ENCODE data around the gene VPS26C.
"Not testable (repeated sequence)": the region's sequence is repeated elsewhere in the genome, so short reads cannot be mapped to it uniquely, and the experiment has no call there.

Gene VPS26C

DNA sequence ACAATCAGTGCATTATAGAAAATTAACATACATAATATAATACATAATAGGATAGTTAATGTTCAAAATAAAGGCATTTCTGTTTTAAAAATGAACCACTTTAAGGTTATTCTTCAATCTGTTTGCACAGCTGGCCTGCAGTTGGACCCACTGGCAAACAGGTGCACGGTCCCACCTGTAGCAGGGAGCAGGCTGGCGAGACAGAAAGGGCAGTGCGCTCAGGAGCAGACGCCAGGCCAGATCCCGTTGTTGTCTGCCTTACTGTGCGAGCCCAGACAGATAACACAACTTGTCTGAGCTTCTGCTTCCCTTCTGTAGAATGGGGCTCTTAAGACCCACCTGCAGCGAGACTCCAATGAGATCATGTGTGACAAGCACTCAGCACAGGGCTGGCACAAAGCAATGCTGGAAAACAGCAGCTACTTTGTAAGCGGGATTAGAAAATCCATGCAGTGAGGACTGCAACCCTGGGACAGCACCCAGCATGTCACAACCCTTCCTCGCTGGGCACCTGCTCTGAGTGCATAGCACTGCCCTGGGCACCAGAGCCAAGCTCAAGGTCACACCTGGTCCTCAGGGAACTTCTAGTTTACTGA, 33.5 kb downstream of the VPS26C start:
- DNase-seq, result peak in 1 of 42 donors; percentile 21
- intact Hi-C loops (cut with DNase I), result no loop called here

DNA sequence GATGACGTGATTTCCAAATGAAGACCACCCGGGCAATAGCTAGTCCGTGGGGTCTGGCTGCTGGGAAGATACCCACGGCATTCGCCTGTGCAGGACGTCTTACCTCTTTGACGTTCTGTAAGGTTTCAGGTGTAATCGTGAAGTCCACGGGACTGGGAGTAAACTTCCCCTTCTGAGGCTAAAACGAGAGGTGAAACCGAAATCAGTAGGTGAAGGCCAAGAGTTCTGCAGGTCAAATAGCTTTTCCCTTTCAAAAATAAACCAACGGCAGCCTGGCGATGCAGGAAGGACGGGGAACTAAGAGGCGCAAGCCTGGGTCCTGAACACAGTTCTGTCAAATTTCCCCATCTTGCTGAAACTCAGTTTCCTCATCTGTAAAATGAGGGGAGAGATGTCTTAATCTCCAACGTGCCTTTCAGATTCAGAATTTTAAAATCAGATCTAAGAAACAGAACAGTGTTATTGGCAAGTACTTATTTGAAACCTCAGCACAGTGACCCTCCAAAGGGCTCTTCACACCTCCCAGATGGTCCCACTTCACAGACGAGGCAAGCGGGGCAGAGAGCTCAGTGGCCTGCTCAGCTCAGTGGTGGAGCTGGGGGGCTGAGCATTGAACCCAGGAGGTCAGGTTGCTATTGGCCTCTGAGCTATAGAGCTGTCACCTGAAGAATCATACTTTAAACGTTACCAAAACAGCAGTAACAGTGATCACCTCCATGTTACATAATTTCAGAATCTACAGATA, 34.7 kb downstream of the VPS26C start:
- peak in 1 of 42 donors; percentile 28 for DNase-seq
- intact Hi-C loops (cut with DNase I), result no loop called here

DNA sequence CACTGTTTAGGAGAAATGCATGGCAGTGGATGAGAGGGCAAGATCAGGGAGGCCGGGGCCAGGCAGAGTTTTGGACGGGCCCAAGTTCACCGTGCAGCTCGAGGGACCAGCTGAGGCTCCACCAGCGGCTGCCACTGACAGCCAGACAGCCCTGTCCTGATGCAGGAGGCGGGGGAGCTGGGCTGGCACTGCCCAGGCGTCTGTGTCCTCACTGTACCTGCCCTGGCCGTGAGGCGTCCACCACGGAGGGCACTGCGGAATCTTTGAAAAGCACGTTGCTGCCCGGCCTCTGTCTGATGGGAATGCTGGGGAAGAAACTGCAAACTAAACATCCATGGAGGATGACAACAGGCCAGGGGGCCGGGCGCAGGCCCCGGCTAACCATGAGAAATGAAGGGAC, 35.5 kb downstream of the VPS26C start:
- intact Hi-C loops (cut with DNase I), result no loop called here
- DNase-seq, result peak in 1 of 42 donors; percentile 31

DNA sequence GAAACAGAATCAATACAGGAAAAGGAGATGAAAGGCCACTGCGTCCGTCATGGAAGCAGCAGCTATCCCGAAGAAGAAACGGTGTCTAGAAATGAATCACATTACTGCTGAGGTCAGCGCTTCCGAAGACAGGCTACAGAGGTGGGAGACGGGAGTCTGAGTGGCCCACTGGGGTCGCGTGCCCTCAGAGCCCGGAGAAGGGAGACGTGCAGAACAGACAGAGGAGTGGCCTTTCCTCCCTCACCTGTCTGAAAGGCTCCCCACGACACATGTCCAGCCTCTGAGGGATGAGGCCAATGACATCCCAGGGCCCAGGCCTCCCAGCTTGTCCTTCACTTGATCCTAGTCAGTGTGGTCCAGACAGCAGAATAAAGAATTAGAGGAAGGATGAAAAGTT, 35.9 kb downstream of the VPS26C start:
- peak in 1 of 42 donors; percentile 17 for DNase-seq
- intact Hi-C loops (cut with DNase I), result no loop called here

DNA sequence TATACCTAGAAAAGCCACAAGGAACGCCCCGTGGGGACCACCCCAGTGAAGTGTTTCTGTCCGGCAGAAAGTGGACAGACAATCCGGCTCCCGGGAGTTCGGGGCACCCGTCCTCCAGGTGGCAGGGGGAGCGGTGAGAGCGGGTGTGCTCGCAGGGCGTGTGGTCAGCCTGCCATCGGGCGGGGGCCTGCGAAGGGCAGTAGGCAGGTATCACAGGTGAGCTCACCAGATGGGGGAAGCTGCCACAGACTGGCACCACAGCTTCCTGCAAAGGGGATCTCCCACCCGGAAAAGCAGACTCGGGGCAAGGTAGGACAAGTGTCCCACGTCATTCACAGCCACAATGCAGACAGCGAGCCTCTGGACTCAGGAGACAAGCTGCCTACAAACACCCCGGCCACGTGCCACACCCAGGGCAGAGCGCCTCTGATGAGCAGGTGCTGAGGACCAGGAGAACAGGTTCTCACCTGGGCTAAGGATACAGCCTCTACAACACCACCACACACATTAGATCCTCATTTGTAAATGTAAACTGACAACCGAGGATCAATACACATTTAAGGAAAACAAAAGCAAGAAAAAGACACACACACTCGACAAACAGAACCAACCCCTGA, 36.4 kb downstream of the VPS26C start:
- intact Hi-C loops (cut with DNase I), result no loop called here
- DNase-seq, result peak in 1 of 42 donors; percentile 37

DNA sequence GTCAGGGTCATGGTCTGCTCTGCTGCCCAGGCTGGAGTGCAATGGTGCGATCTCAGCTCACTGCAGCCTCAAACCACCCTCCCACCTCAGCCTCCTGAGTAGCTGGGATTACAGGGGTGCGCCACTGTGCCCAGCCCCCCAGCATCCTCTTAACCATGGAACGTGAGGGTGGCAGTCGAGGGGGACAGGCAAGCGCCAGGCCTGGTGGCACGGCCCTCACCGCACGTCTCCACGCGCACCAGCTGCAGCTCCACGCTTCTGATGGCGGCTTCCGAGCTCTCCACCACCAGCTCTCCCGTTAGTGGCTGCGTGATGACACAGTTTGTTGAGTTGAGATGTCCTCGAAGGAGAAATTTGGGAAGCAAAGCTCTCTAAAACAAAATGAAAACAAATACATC, 39.1 kb downstream of the VPS26C start:
- intact Hi-C loops (cut with DNase I), result no loop called here

DNA sequence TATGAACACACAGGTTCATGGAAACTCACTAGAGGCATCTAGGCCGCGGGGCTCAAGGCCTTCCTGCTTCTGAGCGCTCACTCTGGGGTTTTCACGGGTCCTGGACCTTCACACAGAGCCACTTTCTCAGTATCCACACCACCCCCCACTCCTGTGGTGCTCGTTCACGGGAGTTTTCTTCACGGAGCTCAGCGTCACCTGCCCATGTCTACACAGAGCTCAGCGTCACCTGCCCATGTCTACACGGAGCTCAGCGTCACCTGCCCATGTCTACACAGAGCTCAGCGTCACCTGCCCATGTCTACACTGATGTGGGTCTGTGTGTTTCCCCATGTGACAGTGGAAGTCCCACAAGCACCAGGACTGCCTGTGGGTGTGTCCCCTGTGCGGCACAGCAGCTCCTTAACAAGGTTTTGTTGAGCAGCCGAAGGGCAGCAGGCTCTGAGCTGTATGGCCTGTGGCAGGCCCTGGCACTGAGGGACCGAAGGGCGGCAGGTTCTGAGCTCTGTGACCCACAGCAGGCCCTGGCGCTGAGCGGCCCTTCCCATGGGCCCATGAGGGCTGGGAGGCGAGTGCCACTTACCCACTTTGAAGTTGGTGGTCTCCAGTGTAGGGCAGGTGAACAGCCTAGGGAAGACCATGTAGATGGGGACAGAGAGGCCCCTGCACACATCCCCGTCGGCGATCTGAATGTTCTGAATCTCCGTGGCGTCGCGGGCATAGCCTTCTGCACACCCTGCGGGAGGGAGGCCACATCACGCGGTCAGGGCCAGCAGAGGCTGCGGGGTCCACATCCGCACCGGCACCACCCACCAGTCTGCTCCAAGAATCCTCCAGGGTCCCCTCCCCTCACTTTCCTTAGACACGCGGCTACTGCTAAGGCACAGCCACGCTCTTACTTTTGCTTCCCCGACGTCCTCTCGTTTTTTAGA, 39.8 kb downstream of the VPS26C start:
- DNase-seq, result peak in 1 of 42 donors; percentile 31
- intact Hi-C loops (cut with DNase I), result no loop called here

More for the DNA sequence above, 39.1 kb downstream of the VPS26C start:
- peak in 1 of 42 donors; percentile 29 for DNase-seq

DNA sequence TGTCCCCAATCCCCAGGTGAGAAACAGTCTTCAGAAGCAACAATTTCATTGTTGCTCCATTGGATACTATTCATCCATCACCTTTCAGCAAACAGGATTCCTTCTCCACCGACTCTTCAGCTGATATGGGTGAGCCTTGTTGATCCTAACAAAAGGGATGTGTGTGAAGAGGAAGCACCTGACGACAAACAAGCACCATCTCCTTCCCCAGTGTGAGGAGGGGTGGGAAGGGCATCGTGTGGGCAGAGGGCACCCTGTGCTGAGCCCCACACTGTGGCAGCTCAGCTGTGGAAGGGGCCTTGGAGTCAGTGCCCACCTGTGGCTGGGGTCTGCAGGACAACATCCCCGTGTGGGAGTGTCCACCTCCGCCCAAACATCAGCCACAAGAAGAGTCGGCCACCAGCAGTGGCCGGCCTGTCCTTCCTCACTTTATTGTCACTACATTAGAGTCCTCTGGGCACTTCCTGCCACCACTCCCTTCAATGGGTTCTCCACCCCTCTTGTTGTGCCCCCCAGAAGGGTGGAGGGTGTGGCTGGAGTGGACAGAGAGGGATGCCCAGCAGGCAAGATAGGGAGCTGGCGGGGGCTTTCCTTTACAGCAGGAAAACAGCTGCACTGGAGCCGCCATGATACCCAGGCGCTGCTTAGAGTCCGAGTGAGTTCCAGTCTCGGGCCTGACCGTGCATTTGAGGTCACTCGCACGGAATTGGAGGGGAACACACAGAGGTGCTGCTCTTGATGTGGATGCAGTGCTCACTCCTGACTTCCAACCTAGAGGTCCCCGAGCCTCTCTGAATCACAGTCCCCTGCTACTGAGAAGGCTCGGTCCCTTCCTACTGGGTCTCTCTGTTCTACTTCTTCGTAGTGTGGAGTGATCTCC, 40.9 kb downstream of the VPS26C start:
- peak in 1 of 42 donors; percentile 27 for DNase-seq
- intact Hi-C loops (cut with DNase I), result no loop called here

DNA sequence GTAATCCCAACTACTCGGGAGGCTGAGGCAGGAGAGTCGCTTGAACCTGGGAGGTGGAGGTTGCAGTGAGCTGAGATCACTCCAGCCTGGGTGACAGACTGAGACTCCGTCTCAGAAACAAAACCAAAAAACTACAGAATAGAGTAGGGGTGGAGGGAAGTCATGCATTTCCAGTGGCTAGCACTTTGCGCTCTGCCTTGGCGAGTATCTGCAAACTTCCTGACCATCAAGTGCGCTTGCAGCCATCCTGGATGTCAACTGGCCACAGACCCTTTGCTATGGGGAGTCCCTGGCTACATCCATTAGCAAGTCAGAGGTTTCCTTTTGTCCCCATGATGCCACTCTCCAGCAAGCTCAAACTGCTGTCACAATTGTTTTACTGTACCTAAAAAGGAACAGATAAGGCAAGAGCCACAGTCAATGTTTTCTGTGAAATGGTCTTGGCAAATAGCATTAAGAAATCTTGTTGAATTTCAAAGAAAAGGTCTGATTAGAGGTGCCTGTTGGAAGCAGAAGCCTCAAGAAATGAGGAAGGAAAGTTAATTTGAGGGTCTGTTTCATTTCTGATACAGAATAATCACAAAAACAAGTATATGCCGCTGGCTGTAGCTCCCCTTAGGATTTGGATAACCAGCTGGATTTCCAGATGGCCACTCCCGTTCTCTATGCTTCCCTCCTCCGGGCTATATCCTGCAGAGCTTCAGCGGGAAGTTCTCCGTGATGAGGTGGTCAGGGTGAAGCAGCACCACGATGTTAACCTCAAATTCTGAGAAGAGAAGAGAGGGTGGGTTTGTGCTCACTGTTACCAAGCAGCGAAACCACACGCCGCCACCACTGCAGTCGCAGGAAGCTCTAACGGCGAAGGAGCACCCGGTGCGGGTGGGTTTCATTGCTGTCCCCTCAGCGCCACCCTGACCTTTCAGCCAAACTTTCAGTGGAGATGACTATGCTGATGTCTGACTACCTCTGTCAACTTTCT, 42.0 kb downstream of the VPS26C start:
- intact Hi-C loops (cut with DNase I), result no loop called here
- DNase-seq, result peak in 1 of 42 donors; percentile 36

DNA sequence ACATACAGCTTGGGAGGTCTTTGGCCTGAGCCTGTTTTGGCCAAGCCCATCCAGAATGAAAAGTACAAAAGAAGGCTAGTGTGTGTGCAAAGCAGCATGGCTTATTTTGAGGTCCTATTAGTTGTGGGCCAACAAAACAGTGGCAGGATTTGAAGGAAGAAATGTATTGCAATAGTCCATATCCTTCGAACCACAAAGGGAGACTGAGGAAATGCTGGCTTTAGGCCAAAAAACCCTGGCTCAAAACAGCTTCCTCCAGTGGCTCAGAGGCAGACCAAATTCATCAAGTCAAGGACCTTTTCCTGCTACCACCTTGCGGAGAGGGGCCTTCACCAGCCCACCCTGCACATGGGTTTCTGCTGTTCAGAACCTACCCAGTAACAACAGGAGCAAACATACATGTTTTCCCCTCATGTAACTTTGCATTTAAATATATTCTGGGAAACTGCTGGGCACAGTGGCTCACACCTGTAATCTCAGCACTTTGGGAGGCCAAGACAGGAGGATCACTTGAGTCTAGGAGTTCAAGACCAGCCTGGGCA, 43.3 kb downstream of the VPS26C start:
- intact Hi-C loops (cut with DNase I), result no loop called here
- peak in 1 of 42 donors; percentile 40 for DNase-seq

DNA sequence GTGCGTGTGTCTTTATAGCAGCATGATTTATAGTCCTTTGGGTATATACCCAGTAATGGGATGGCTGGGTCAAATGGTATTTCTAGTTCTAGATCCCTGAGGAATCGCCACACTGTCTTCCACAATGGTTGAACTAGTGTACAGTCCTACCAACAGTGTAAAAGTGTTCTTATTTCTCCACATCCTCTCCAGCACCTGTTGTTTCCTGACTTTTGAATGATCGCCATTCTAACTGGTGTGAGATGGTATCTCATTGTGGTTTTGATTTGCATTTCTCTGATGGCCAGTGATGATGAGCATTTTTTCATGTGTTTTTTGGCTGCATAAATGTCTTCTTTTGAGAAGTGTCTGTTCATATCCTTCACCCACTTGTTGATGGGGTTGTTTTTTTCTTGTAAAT, 44.9 kb downstream of the VPS26C start:
- DNase-seq; intact Hi-C loops (cut with DNase I): not testable (repeated sequence)

DNA sequence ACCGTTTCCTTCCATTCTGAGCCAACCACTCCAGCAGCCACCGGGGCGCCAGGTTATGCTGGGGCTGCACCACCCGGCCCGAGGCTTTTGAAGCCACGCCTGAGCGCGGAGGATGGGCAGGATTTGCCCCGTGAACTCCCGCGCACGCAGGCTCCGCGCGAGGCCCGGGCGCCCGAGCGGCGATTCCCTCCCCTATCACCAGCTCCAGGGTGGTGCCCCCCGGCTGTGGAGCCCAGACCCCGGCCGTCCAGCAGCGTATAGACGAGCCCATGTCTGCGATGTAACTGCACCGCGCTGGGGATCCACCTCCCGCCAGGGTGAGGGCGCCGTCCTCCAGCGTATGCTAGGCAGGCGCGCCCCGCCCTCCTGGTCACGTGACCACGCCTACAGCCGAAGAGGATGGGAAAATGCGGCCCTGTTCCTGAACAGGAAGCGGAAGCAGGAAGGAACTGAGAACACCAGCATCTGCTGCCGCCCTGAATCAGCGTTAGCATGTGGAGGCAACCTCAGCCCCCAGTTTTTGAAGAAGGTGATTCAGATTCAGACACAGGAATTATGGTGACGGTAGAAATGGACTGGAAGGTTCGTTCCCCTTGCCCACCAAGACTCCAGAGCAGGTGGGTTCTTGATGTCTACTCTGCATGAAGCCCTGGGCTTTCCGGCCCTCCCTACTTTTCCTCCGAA, 46.0 kb downstream of the VPS26C start:
- intact Hi-C loops (cut with DNase I), result loop anchor here (2.0 kb wide), 1 partner anchor 46 kb away; the partner anchor contains the start of gene VPS26C
- peak; percentile 93 to 99 (median 97) for DNase-seq

DNA sequence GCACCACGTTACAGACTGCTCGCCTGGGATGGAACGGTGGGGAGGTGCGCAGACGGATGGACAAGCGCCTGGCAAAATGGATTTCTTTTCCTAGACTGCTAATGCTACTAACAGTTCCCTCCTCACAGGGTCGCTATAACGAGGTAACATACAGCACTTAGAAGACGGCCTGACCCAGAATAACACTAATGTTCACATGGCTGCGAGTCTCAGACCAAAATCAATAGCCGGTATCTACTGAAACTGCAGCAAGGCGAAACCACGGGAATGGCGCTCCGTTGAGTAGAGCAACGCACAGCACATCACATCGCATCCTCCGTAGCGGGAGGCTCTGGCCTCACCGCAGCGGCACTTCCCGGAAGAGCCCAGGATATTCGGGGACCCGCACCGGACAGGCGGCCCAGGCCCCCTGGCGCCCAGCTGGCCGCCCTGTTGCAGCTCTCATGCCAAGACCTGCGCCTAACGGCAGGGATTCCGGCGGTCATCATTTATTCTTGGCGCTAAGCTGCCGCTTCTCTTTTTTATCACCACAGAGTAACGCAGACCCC, 46.6 kb downstream of the VPS26C start:
- intact Hi-C loops (cut with DNase I), result loop anchor here (2.0 kb wide), 1 partner anchor 46 kb away; the partner anchor contains the start of gene VPS26C
- peak in 31 of 42 donors; percentile 19 to 67 (median 39) for DNase-seq

DNA sequence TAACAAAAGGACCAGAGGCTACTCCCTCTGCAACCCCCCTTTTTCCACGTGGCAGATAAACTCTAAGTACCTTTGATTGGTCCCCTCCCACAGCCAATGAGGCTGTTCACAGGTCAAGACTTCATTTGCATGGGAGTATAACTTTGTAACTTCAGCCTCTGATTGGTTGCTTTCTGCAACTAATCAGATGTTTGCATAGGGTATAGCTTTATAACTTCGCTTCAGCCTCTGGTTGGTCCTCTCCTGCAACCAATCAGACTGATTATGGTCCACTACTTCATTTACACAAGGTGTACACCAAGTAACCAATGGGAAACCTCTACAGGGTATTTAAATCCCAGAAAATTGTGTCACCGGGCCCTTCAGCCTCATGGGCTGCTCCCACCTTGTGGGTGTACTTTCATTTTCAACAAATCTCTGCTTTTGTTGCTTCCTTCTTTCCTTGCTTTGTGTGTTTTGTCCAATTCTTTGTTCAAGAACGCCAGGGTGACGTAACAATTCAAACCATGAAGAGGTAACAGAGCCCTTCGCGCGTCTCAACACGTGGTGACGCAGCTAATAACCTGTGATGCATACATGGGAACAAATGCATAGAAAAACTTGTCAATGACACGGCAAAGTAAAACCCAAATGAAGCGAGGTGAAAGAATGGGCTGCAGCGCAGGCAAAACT, 47.2 kb downstream of the VPS26C start:
- DNase-seq, result peak in 8 of 42 donors; percentile 12 to 55 (median 26)
- intact Hi-C loops (cut with DNase I), result loop anchor here (2.0 kb wide), 1 partner anchor 47 kb away; the partner anchor contains the start of gene VPS26C

DNA sequence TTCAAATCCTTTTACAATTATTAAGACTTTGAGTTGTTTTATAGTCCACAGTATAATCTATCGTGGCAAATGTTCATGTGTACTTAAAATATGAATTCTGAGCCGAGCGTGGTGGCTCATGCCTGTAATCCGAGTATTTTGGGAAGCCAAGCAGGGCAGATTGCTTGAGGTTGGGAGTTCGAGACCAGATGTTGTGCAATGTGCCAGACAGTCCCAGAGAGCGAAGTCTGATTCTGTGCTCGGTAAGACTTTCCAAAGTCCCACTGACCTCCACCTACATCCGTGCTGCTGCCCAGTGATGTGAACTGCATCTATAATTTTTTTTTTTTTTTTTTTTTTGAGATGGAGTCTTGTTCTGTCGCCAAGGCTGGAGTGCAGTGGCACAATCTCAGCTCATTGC, 52.2 kb downstream of the VPS26C start:
- peak in 1 of 42 donors; percentile 2 for DNase-seq
- intact Hi-C loops (cut with DNase I), result no loop called here
